ENCODE results near the gene NR1D1. TPM values are rescaled to one million over a fixed set of nuclear protein-coding genes. Genes with fewer than 3 reads are reported as not detected.

The NR1D1 gene
- total RNA-seq, 1 experiment from 2014 or later, result 10.7 TPM

GRCh38 chr17:40075942-40076498 lies 24.4 kb downstream of the NR1D1 start:
- Histone ChIP-seq H3K4me2 (no peak overlapping the region), H3K4me1 (replicated peaks; ENCODE audit: insufficient read depth) (peaks cover 18% of the 10 kb centered on the region), H3K27ac (no peak overlapping the region), H3K9me2 (ENCODE audit: insufficient read depth) (no peaks in the 10 kb centered on the region), H3K27me3 (ENCODE audit: insufficient read depth, low read depth) (no peaks in the 10 kb centered on the region), H4K20me1 (ENCODE audit: insufficient read depth) (no peaks in the 10 kb centered on the region; the same call in 1 of the 2 replicates), H3K4me3 (no peak overlapping the region), H3K9me3 (ENCODE audit: insufficient read depth, low read depth) (no peaks in the 10 kb centered on the region), H3F3A (ENCODE audit: insufficient read depth, low read depth) (peaks cover 25% of the 10 kb centered on the region; the same call in 1 of the 2 replicates), H3K36me3 (ENCODE audit: low read depth) (no peaks in the 10 kb centered on the region), H3K79me2 (ENCODE audit: low read depth) (no peaks in the 10 kb centered on the region), H2AFZ (no peak overlapping the region)
- BruUV-seq (replicated peaks), result no TSS peak
- TF ChIP-seq CTCF (conservative IDR thresholded peaks at IDR 0.05) (no peak), EZH2 (IDR thresholded peaks at IDR 0.05; ENCODE audit: low read depth) (no peak)
- POLR2A ChIA-PET (ENCODE audit: unreplicated experiment), result interaction anchor here (0.7 kb wide), 1 partner anchor 428 kb away, joined by 3 read pairs; no protein-coding TSS in a partner anchor
- DNase-seq, result no peak
- CTCF ChIA-PET, result interaction anchor here (0.6 to 1.9 kb wide), 3 partner anchors 11 to 800 kb away, joined by 4 to 8 read pairs (median 8); no protein-coding TSS in a partner anchor
- intact Hi-C loops (cut with micrococcal nuclease; ENCODE audit: unreplicated experiment), result no loop called here

GRCh38 chr17:40075201-40075941 lies 25.0 kb downstream of the NR1D1 start:
- intact Hi-C loops (cut with micrococcal nuclease; ENCODE audit: unreplicated experiment), result no loop called here
- Histone ChIP-seq H2AFZ (no peak overlapping the region), H3F3A (ENCODE audit: insufficient read depth, low read depth) (peaks cover 24% of the 10 kb centered on the region; the same call in 1 of the 2 replicates), H3K27ac (no peak overlapping the region), H3K36me3 (ENCODE audit: low read depth) (no peaks in the 10 kb centered on the region), H3K9me2 (ENCODE audit: insufficient read depth) (no peaks in the 10 kb centered on the region), H4K20me1 (ENCODE audit: insufficient read depth) (no peaks in the 10 kb centered on the region; the same call in 1 of the 2 replicates), H3K4me3 (no peak overlapping the region), H3K79me2 (ENCODE audit: low read depth) (no peaks in the 10 kb centered on the region), H3K4me2 (no peak overlapping the region), H3K9me3 (ENCODE audit: insufficient read depth, low read depth) (no peaks in the 10 kb centered on the region), H3K27me3 (ENCODE audit: insufficient read depth, low read depth) (no peaks in the 10 kb centered on the region), H3K4me1 (replicated peaks; ENCODE audit: insufficient read depth) (peaks cover 18% of the 10 kb centered on the region)
- ChIA-PET POLR2A (ENCODE audit: unreplicated experiment) (interaction anchor here (0.7 kb wide), 1 partner anchor 428 kb away, joined by 3 read pairs; no protein-coding TSS in a partner anchor), CTCF (interaction anchor here (0.6 to 1.9 kb wide), 6 partner anchors 11 to 800 kb away, joined by 3 to 9 read pairs (median 6); no protein-coding TSS in a partner anchor)
- no TSS peak for BruUV-seq (replicated peaks)
- no peak for TF ChIP-seq EZH2 (IDR thresholded peaks at IDR 0.05; ENCODE audit: low read depth)
- TF ChIP-seq CTCF (conservative IDR thresholded peaks at IDR 0.05), result peak; percentile 80
- DNase-seq, result peak in 1 of 2 experiments; percentile 41

- intact Hi-C loops (cut with micrococcal nuclease; ENCODE audit: unreplicated experiment), result no loop called here
- DNase-seq, result no peak
- Histone ChIP-seq H3K9me3 (ENCODE audit: insufficient read depth, low read depth) (no peaks in the 10 kb centered on the region), H3K27me3 (ENCODE audit: insufficient read depth, low read depth) (no peaks in the 10 kb centered on the region), H3K27ac (no peak overlapping the region), H3K4me3 (no peak overlapping the region), H4K20me1 (ENCODE audit: insufficient read depth) (no peaks in the 10 kb centered on the region; the same call in 1 of the 2 replicates), H3F3A (ENCODE audit: insufficient read depth, low read depth) (peaks cover 21% of the 10 kb centered on the region; the same call in 1 of the 2 replicates), H2AFZ (no peak overlapping the region), H3K79me2 (ENCODE audit: low read depth) (no peaks in the 10 kb centered on the region), H3K4me2 (no peak overlapping the region), H3K36me3 (ENCODE audit: low read depth) (no peaks in the 10 kb centered on the region), H3K4me1 (replicated peaks; ENCODE audit: insufficient read depth) (peaks cover 18% of the 10 kb centered on the region), H3K9me2 (ENCODE audit: insufficient read depth) (no peaks in the 10 kb centered on the region)
- ChIA-PET POLR2A (ENCODE audit: unreplicated experiment) (no interaction called here), CTCF (interaction anchor here (0.5 to 1.9 kb wide), 6 partner anchors 10 to 358 kb away, joined by 3 to 9 read pairs (median 4); no protein-coding TSS in a partner anchor)
- no TSS peak for BruUV-seq (replicated peaks)
- no peak for TF ChIP-seq EZH2 (IDR thresholded peaks at IDR 0.05; ENCODE audit: low read depth)
- TF ChIP-seq CTCF (conservative IDR thresholded peaks at IDR 0.05), result no peak
Measured at GRCh38 chr17:40074871-40075200, 25.6 kb downstream of the NR1D1 start.
